Measurements from ENCODE around the gene MYH11. TPM values are rescaled to one million over a fixed set of nuclear protein-coding genes. Genes with fewer than 3 reads are reported as not detected.
"Not testable (repeated sequence)": the region's sequence is repeated elsewhere in the genome, so short reads cannot be mapped to it uniquely, and the experiment has no call there.

Gene MYH11
- total RNA-seq, 6 donors from 2014 or later, result 33.6 to 224 (median 87.4) TPM

- no peak for TF ChIP-seq POLR2AphosphoS5 (IDR thresholded peaks at IDR 0.05)
- TF ChIP-seq POLR2A (IDR thresholded peaks at IDR 0.05), result no peak
- TF ChIP-seq CTCF (IDR thresholded peaks at IDR 0.05), result no peak
- no peak for TF ChIP-seq EP300 (IDR thresholded peaks at IDR 0.05)
- H3K4me1 ChIP-seq, result peaks cover 0 to 16% (median 4%) of the 10 kb centered on the region in 4 donors
- no peaks in the 10 kb centered on the region for H3K36me3 ChIP-seq
- DNase-seq (no peak), ATAC-seq (ENCODE audit: low FRiP score in 2 of 2) (no peak)
- H3K27me3 ChIP-seq, result no peaks in the 10 kb centered on the region
- peaks cover 3 to 10% (median 5%) of the 10 kb centered on the region in 4 donors for H3K9me3 ChIP-seq
- no peak overlapping the region for H3K27ac ChIP-seq
- no peak overlapping the region for H3K4me3 ChIP-seq
Observed at GRCh38 chr16:15816228-15816627, 40.6 kb downstream of the MYH11 start.

- DNase-seq, result not testable (repeated sequence)
Observed at GRCh38 chr16:15812401-15812750, 44.5 kb downstream of the MYH11 start.

GRCh38 chr16:15811481-15812400 is 45.1 kb downstream of the MYH11 start:
- Histone ChIP-seq H3K36me3 (no peaks in the 10 kb centered on the region), H3K4me1 (peaks cover 0 to 28% (median 5%) of the 10 kb centered on the region in 4 donors), H3K27ac (peak overlapping the region; percentile 7 to 46 (median 14)), H3K4me3 (no peak overlapping the region), H3K27me3 (no peaks in the 10 kb centered on the region), H3K9me3 (peaks cover 1 to 10% (median 5%) of the 10 kb centered on the region in 4 donors)
- DNase-seq, result peak in 1 of 2 donors; percentile 46
- ATAC-seq (ENCODE audit: low FRiP score in 2 of 2), result peak; percentile 81 to 86
- TF ChIP-seq CTCF (IDR thresholded peaks at IDR 0.05) (no peak), POLR2AphosphoS5 (IDR thresholded peaks at IDR 0.05) (peak in 1 of 2 donors; percentile 19)
- 27 to 44% methylated on average over 13 of the region's 13 CpGs for WGBS, 2 donors

More at GRCh38 chr16:15812401-15812750, 44.5 kb downstream of the MYH11 start:
- H3K4me1 ChIP-seq, result peaks cover 0 to 28% (median 5%) of the 10 kb centered on the region in 4 donors
- WGBS, 2 donors, result 52 to 74% methylated on average over 3 of the region's 3 CpGs
- H3K36me3 ChIP-seq; H3K4me3 ChIP-seq; H3K27me3 ChIP-seq; H3K27ac ChIP-seq; ATAC-seq (ENCODE audit: low FRiP score in 2 of 2): not testable (repeated sequence)
- peaks cover 3 to 10% (median 5%) of the 10 kb centered on the region in 4 donors for H3K9me3 ChIP-seq

GRCh38 chr16:15810949-15811348 is 45.9 kb downstream of the MYH11 start:
- H3K36me3 ChIP-seq, result no peaks in the 10 kb centered on the region
- no peaks in the 10 kb centered on the region for H3K27me3 ChIP-seq
- DNase-seq (no peak), ATAC-seq (ENCODE audit: low FRiP score in 2 of 2) (peak in 1 of 2 donors; percentile 13)
- no peak overlapping the region for H3K4me3 ChIP-seq
- WGBS, 2 donors, result 98 to 100% methylated on average over 2 to 3 of the region's 3 CpGs
- no peak for TF ChIP-seq CTCF (IDR thresholded peaks at IDR 0.05)
- peak overlapping the region in 2 of 4 donors; percentile 5 to 46 for H3K27ac ChIP-seq
- H3K9me3 ChIP-seq, result peaks cover 0 to 2% (median under 1%) of the 10 kb centered on the region in 4 donors
- H3K4me1 ChIP-seq, result peaks cover 0 to 28% (median 5%) of the 10 kb centered on the region in 4 donors

- Histone ChIP-seq H3K4me1 (peaks cover 0 to 28% (median 5%) of the 10 kb centered on the region in 4 donors), H3K36me3 (no peaks in the 10 kb centered on the region), H3K4me3 (no peak overlapping the region), H3K27me3 (no peaks in the 10 kb centered on the region), H3K9me3 (no peaks in the 10 kb centered on the region), H3K27ac (no peak overlapping the region)
- DNase-seq (no peak), ATAC-seq (ENCODE audit: low FRiP score in 2 of 2) (no peak)
- TF ChIP-seq POLR2AphosphoS5 (IDR thresholded peaks at IDR 0.05) (peak in 1 of 2 donors; percentile 14), CTCF (IDR thresholded peaks at IDR 0.05) (no peak), EP300 (IDR thresholded peaks at IDR 0.05) (no peak)
- WGBS, 2 donors, result 71 to 74% methylated on average over 4 of the region's 4 CpGs
Observed at GRCh38 chr16:15810411-15810810, 46.4 kb downstream of the MYH11 start.

- H3K9me3 ChIP-seq; DNase-seq; H3K36me3 ChIP-seq; H3K27ac ChIP-seq; ATAC-seq (ENCODE audit: low FRiP score in 2 of 2); H3K4me3 ChIP-seq; H3K27me3 ChIP-seq: not testable (repeated sequence)
- 87 to 97% methylated on average over 7 of the region's 7 CpGs for WGBS, 2 donors
- H3K4me1 ChIP-seq, result peaks cover 0 to 28% (median 5%) of the 10 kb centered on the region in 4 donors
Observed at GRCh38 chr16:15809297-15809696, 47.5 kb downstream of the MYH11 start.
